Right ventricle myocardium superior (tissue), 1 donor: Measurements from ENCODE around the gene CNPPD1. TPM values are rescaled to one million over a fixed set of nuclear protein-coding genes. Genes with fewer than 3 reads are reported as not detected.

Experiments used
- ATAC-seq: fragments of 200-7000 bp; cut with Tn5 transposase; one replicate; pipeline ENCODE4 v1.9.1; 2020; ENCODE audit warnings: mild to moderate bottlenecking; ENCODE audit not compliant: poor library complexity
- DNase-seq: peaks from one replicate; pipeline ENCODE4 v3.0.0-alpha.2; 2020
- intact Hi-C: fragments of 100-400 bp; cut with DNase I; formaldehyde crosslinking; loops from one replicate; pipeline ENCODE4 v1.11.2; 2022
- total RNA-seq: library from RNA; stranded (reverse); fragmentation: NEBNext Ultra II Directional; extraction: Animal tissue kit (Norgen Biotek cat#: 25700); gene quantifications from one replicate; pipeline ENCODE4 v1.2.1, GENCODE V29; 2021
- donor health status: DM: no; HTN: yes; CAD: no; lungs with severe emphysema.

Gene CNPPD1
- total RNA-seq, 1 donor from 2014 or later: 69.3 TPM

- intact Hi-C loops: no loop called here
- DNase-seq (no peak), ATAC-seq (no peak)
Measured at GRCh38 chr2:219169930-219170654, 6.6 kb downstream of the CNPPD1 start, which contains the start of gene SLC23A3. Gene SLC23A3, minus strand, starts transcription at chr2:219170029. Its CDS starts 45 bp downstream, at chr2:219169984.

DNA sequence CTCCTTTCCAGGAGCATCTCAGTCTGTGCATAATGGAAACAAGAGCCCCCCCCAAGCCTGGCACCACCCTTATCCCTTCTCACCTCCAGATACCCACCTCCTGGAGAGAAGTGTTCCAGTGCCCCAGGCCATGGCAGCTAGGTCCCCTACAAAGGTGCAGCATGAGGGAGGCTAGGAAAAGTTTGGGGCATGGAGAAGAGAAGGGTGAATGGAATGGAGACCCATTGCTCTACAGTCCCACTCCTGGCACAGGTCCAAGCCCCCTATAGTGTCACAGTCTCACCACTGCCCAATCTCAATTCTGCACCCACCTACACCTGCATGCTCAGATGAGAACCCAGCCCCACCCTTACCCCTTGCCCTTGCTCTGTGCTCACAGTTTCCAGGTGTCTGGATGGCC, 7.8 kb downstream of the CNPPD1 start:
- DNase-seq (no peak), ATAC-seq (no peak)
- intact Hi-C loops: no loop called here

DNA sequence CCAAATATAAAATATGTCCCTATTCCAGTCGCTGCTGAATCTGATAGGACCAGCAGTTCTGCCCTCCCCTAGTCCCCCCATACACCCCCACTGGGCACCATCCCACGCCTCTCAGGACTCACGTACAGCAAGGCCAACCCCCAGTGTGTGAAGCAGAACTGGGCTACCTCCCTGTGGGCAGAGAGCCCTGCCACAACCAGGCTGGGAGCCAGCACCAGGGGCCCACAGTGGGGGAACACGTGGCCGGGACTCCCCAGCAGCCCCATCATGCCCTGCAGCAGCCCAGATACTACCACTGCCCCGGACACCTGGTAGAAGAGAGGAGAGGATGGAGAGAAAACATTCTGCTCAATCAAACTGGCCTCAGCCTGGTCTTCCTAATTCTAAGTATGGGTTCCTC, 8.2 kb downstream of the CNPPD1 start:
- ATAC-seq: no peak
- intact Hi-C loops: no loop called here
- no peak for DNase-seq

GRCh38 chr2:219167997-219168396, 8.7 kb downstream of the CNPPD1 start:
- ATAC-seq (no peak), DNase-seq (no peak)
- intact Hi-C loops: no loop called here

DNA sequence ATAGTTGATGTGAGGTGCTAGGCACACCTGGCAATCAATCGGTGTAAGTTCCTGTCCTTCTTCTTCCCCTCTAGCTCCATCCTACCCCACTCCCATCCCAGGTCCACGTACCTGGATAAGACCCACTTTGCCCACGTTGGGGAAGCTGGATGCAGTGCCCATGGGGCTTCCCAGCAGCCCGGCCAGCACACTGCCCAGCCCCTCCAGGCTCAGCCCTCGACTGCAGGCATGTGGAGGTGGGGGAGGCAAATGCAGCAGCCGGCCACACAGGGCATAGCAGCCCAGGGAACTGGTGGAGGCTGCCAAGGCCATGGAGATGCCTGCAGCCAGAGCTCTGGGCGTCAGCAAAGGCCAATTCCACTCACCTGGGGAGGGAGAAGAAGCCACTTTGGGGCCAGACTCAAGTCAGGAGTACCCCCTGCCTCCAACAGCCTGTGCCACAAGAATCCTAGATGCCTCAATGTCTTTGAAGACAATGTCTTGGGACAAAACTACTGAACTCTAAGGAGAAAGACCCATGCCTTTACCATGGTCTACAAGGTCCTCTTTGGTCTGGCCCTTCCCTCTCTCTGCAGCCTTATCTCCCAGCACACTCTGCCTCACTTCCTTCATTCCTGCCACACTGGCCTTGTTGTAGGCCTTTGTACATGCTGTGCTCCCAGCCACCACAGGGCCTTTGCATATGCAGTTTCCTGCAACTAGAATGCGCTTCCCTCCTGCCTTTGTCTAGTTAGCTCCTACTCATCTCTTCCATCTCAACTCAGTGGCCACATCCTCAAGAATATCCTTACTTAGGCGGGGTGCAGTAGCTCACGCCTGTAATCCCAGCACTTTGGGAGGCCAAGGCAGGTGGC, 11.4 kb downstream of the CNPPD1 start:
- ATAC-seq: no peak
- intact Hi-C loops: no loop called here
- no peak for DNase-seq

GRCh38 chr2:219163156-219163555, 13.6 kb downstream of the CNPPD1 start:
- ATAC-seq (no peak), DNase-seq (no peak)
- intact Hi-C loops: loop anchor here (5.0 kb wide), 1 partner anchor 224 kb away; the partner anchor contains the start of gene DNPEP

DNA sequence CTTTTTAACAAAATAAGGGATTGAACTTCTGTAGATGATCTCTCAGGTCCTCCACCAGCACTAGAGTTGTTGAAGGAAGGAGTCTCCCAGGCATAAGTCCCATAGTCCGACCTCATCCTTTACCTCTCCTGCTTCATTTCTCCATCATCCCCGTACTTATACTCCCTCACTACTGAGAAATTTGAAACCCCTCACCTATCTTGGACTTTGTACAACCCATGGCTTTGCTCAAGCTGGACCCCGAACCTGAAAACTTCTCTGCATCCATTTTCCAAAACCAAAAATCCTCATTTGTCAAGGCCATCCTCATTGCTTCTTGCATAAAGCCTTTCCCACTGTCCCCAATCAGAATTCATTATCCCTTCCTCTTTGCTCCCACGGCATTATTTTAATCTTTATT, 15.6 kb downstream of the CNPPD1 start:
- intact Hi-C loops: loop anchor here (2.0 to 5.0 kb wide), 2 partner anchors 138 to 226 kb away; partner anchors contain the start of gene DNPEP
- ATAC-seq: no peak
- no peak for DNase-seq

DNA sequence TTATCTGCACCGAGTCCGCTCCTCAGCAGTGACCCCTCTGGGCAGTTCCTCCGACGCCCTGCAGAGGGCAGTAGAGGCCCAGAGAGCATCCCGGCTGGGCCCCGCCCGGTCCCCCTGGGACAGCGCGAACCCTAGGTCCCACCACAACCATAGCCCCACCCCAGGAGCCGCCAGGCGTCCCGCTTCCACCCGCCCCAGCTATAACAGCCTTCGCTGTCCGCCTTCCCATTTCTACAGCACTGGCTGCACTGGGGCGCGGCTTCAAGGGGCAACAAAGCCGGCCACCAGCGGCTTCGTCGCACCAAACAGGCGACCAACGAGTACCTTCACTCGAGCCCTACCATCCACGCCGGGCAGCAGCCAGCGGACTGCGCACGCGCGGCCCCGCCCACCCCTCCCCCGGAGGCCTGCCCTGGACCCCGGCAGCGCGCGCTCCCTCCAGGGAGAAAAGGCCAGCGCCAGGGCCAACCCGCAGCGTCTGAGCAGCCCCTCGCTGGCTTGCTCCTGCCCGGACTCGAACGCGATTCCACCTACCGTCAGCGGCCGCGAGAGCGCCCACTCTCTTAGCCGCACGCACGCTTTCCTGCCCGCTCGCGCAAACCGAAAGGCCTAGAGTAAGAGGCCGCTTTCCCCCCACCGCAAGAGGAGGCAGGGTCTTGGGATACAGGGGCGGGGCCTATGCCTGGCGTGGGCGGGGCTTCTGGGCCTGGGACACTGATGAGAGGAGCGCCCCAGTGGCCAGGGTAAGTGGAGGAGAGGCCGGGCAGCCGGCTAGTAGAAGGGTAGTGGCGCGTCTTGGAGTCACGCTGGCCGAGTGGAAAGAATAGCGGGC, 16.3 kb downstream of the CNPPD1 start, which contains the start of gene NHEJ1:
Gene NHEJ1, minus strand, starts transcription at position 630 of the 832 bp plus-strand sequence. CDS start 2,453 bp downstream, outside the sequence.
- intact Hi-C loops: loop anchor here (2.0 to 5.0 kb wide), 2 partner anchors 138 to 227 kb away; partner anchors contain the start of gene DNPEP
- ATAC-seq: peak; percentile 98
- peak; percentile 99 for DNase-seq

GRCh38 chr2:219159771-219160185, 16.9 kb downstream of the CNPPD1 start:
- intact Hi-C loops: loop anchor here (2.0 to 5.0 kb wide), 2 partner anchors 139 to 228 kb away; partner anchors contain the start of gene DNPEP
- no peak for DNase-seq
- no peak for ATAC-seq

- no peak for ATAC-seq
- intact Hi-C loops: no loop called here
- no peak for DNase-seq
Measured at GRCh38 chr2:219158586-219158985, 18.1 kb downstream of the CNPPD1 start.

DNA sequence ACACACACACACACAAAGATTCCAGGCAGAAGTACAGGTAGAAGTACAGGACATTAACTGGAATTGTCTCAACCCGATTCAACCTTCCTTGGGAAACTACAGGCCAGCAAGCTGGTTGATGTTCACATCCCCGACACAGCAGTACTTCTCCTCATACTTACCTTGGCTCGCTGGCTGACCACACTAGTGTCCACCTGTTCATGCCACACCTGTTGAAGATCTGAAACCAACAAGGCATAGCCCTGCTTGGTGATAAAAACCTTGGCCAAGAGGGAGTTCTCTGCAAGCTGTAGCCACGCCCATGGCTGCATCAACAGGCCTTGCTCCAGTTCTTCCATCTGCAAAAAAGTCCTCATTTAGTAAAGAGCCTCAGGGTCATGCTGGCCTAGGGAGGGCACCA, 18.7 kb downstream of the CNPPD1 start:
- no peak for DNase-seq
- ATAC-seq: no peak
- intact Hi-C loops: no loop called here

DNA sequence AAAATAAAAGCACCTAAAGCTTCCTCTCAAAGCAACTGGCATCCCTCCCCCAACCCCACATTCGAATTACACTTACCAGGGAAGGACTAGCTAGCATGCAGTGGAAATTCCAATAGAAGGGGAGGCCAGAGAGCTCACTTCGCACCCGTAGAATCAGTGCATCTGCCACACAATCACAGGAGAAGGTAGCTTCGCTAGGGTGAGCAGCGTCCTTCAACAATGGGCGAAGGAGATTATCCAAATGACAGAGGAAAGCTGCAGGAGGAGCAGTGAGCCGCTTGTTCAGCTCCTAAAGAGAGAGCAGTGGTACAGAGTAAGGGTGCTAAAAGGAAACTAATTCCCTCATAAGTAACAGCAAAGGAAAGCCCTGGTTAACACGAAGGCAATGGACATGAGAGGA, 19.3 kb downstream of the CNPPD1 start:
- no peak for ATAC-seq
- intact Hi-C loops: no loop called here
- no peak for DNase-seq

- DNase-seq: no peak
- intact Hi-C loops: no loop called here
- peak; percentile 66 for ATAC-seq
Measured at GRCh38 chr2:219155054-219155644, 21.6 kb downstream of the CNPPD1 start.

GRCh38 chr2:219149667-219150066, 27.1 kb downstream of the CNPPD1 start:
- DNase-seq (no peak), ATAC-seq (no peak)
- intact Hi-C loops: loop anchor here (5.0 kb wide), 2 partner anchors 77 to 92 kb away; no protein-coding TSS in a partner anchor

- DNase-seq (no peak), ATAC-seq (no peak)
- intact Hi-C loops: no loop called here
Measured at GRCh38 chr2:219142329-219142728, 34.4 kb downstream of the CNPPD1 start.

DNA sequence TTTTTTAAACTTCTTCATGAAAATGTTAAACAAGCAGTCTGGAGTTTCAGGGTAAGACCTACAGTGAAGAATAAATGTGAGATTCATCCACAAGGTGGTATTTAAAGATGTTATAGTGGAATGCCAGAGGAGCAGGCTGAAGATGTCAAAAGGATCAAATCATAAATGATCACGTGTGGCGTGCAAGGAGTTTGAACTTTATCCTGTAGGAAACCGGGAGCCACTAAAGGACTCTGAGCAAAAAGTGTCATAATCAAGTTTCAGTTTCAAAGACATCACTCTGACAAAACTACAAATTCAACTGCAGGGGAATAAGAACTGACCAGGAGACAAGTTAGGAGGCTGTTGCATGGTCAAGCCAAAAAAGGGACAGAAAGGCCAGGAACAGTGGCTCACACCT, 36.0 kb downstream of the CNPPD1 start:
- no peak for DNase-seq
- no peak for ATAC-seq
- intact Hi-C loops: no loop called here

GRCh38 chr2:219133976-219134375, 42.7 kb downstream of the CNPPD1 start:
- no peak for DNase-seq
- ATAC-seq: no peak
- intact Hi-C loops: no loop called here

GRCh38 chr2:219131744-219132143, 45.0 kb downstream of the CNPPD1 start:
- DNase-seq (no peak), ATAC-seq (no peak)
- intact Hi-C loops: no loop called here
